GM20000 (cell line): Measurements from ENCODE around the gene GLRX2.

Experiments used
- DNase-seq: peaks from one replicate; pipeline ENCODE4 v3.0.0; 2012; ENCODE audit warnings: low spot score
- TF ChIP-seq, protein P1 (sequence below): IDR thresholded peaks from 2 replicates; pipeline ENCODE4 v1.5.1; 2012; ENCODE audit warnings: mild to moderate bottlenecking, control low read depth; ENCODE audit errors: extremely low read depth, missing control alignments

GLRX2 gene

DNA sequence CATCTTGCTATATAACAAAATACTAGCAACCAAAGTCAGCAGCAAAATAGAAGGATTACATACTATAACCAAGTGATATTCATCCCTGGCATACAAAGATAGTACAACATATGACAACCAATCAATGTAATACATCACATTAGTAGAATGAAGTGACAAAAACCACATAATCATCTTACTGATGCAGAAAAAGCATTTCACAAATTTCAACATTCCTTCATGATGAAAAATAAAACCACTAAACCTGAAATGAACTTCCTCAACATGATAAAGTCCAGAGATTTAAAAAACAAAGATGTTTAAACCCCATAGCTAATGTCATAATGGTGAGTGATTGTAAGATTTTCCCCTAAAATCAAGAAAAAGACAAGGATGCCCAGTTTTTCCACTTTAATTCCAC lies 27.2 kb downstream of the GLRX2 start:
- DNase-seq = no peak
- TF ChIP-seq, protein P1, sequence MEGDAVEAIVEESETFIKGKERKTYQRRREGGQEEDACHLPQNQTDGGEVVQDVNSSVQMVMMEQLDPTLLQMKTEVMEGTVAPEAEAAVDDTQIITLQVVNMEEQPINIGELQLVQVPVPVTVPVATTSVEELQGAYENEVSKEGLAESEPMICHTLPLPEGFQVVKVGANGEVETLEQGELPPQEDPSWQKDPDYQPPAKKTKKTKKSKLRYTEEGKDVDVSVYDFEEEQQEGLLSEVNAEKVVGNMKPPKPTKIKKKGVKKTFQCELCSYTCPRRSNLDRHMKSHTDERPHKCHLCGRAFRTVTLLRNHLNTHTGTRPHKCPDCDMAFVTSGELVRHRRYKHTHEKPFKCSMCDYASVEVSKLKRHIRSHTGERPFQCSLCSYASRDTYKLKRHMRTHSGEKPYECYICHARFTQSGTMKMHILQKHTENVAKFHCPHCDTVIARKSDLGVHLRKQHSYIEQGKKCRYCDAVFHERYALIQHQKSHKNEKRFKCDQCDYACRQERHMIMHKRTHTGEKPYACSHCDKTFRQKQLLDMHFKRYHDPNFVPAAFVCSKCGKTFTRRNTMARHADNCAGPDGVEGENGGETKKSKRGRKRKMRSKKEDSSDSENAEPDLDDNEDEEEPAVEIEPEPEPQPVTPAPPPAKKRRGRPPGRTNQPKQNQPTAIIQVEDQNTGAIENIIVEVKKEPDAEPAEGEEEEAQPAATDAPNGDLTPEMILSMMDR = no peak

DNA sequence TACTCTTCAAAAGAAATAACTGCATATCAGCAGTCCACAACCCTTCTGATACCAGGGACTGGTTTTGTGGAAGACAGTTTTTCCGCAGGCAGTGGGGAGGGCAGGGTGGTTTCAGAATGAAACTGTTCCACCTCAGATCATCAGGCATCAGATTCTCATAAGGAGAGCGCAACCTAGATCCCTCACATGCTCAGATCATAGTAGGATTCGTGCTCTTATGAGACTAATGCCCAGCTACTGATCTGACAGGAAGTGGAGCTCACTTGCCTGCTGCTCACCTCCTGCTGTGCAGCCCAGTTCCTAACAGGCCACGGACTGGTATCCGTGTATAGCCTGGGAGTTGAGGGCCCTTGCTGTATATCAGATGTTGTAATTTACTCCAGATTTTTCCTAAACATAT lies 34.3 kb downstream of the GLRX2 start:
- no peak for DNase-seq
- TF ChIP-seq, protein P1 = no peak

GRCh38 chr1:193070386-193070753 lies 34.8 kb downstream of the GLRX2 start:
- no peak for DNase-seq
- TF ChIP-seq, protein P1 = no peak

DNA sequence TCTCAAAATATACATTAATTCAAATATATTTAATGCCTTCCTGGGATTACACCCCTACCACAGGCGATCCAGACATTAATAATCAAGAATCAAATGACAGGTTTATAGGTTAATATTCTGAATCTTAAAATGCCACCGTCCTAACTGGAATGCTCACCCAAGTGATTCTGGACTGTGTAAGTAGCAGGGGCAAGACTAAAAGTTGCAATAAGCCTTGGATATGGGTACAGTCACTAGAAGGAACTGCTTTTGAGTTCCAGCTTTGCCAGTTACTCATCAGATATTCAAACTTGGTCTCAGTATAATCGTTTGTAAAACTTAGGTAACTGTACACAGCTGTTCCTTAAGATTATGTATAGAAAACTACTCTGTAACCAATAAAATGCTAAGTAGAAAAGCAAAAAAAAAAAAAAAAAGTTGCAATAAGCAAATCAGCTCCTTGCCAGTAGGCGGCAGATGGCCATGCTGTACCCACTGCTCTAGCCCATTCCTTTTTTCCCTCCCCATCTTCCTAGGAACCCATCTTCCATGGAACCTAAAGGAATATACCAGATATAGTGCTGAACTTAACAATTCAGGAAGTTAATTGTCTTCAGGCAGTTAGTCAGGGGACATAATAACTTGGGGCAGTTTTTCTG lies 35.3 kb downstream of the GLRX2 start:
- TF ChIP-seq, protein P1 = no peak
- DNase-seq = no peak

DNA sequence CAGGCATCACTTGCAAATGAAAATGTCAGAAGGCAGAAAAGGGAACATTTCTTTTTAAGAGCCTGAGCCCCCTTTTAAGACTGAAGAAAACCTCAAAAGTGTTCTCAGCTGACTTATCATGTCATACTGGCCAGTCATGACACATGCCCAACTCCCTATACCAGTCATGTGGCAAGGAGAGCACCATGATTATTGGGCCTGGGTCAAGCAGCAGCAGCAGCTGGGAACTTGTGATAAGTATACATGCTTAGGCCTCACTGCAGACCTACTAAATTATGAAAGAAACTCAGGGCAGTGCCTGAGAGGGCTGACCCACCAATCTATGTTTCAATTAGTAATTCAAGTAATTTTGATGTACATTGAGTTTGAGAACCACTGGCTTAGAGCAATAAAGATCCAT lies 37.2 kb downstream of the GLRX2 start:
- no peak for DNase-seq
- TF ChIP-seq, protein P1 = no peak

GRCh38 chr1:193066606-193067005 lies 38.6 kb downstream of the GLRX2 start:
- no peak for DNase-seq
- TF ChIP-seq, protein P1 = no peak

DNA sequence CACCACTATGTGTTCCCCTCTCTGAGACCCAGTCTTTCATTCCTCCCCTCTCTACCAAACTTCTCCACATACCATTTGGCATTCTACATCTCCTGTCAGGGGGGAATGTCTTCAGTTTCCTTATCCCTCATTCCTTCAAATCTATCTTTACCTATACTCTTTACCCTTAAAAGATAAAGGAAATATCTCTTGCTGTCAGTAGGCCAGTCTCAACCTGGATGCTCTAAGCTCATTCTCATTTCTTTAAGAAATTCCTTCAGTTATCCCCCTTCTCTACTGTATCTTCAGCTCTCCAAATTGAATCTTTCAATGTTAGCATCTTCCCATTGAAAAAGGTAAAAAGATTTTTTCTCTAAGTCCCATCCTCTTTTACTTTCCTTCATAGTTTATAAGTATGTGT lies 39.3 kb downstream of the GLRX2 start:
- no peak for DNase-seq
- TF ChIP-seq, protein P1 = no peak
